GM18520 (cell line): Measurements from ENCODE around the gene ENPP1.
"Not testable (repeated sequence)": the region's sequence is repeated elsewhere in the genome, so short reads cannot be mapped to it uniquely, and the experiment has no call there.

ENCODE experiments used
- ATAC-seq: cut with Tn5 transposase; IDR thresholded peaks from one replicate; pipeline ENCODE4 v1.9.1; 2021; ENCODE audit not compliant: unreplicated experiment

The ENPP1 gene

GRCh38 chr6:131868836-131869235 is 61.0 kb downstream of the ENPP1 start:
- no peak for ATAC-seq

DNA sequence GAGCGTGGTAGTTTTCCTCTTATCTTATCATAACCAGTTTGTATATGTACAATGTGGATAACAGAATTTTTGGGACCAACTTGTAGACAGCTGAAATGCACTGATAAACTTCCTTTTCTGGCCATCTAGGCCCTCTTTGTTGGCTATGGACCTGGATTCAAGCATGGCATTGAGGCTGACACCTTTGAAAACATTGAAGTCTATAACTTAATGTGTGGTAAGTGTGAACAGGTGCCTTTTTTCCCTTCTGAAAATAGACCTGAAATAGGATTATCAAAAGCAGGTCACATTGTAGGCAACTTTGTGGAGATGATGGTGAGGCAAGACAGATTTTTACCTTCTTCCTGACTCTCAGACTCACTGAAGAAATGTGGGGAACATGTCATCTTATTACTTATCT is 67.8 kb downstream of the ENPP1 start:
- ATAC-seq = no peak

- no peak for ATAC-seq
These were observed 68.7 kb downstream of the ENPP1 start for GRCh38 chr6:131876545-131876944.

DNA sequence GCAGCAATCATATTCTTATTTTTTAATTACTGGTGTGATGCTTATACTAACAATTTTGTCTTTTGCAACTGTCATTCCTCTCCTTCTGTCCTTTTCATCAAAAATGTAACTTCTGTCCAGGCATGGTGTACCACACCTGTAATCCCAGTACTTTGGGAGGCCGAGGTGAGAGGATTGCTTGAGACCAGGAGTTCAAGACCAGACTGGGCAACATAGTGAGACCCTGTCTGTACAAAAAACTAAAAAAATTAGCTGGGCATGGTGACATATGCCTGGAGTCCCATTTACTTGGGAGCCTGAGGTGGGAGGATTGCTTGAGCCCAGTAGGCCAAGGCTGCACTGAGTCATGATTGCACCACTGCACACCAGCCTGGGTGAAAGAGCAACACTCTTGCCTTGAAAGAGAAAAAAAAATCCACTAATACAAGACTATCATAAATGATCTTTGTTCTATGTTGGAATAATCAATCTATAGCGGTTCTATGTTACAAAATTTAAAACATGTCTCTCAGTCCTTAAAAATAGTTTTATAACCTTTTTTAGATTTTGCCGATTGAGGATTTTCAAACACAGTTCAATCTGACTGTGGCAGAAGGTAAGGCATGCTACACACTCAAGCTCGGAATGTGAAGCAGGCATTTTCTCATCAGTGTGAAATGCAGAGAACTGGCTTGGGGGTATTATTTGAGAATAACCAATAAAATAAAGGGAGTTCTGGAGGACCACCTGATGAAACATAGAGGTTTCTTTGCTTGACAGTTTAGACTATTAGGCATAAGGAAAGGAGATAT is 70.4 kb downstream of the ENPP1 start:
- ATAC-seq = no peak

DNA sequence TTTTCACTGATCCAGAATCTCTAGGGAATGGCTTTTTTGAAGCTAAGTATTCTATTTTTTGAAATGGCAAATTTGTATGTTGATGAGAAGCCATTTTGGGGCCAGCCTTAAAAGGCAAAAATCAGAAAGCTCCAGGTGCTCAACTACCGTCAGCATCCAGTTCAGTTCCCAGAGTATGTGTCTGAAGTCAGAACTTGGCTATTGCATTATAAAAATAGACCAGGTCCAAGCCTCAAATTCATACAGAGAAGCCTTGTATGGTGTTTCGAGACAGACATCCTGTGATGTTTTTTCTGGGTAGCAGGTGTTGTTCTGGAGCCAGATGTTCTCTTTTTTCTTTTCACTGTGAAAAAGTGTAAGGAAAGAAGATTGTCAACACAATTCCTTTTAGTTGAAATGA is 75.2 kb downstream of the ENPP1 start:
- no peak for ATAC-seq

- ATAC-seq = no peak
These were observed 77.4 kb downstream of the ENPP1 start for GRCh38 chr6:131885237-131885636.

- no peak for ATAC-seq
These were observed 78.7 kb downstream of the ENPP1 start for GRCh38 chr6:131886517-131886916.

DNA sequence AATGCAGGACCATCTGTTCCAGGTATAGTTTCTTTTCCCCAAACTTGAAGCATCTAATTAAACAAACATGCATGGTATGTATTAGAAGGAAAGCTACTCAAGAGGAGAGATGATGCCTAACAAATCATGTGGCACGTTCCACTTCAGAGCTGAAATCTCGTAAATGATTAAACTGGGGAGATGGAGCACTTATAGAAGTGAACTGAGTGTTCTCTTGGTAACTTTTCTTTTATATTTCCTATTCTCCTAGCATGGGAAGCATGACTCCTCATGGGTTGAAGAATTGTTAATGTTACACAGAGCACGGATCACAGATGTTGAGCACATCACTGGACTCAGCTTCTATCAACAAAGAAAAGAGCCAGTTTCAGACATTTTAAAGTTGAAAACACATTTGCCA is 82.3 kb downstream of the ENPP1 start:
- ATAC-seq = no peak

DNA sequence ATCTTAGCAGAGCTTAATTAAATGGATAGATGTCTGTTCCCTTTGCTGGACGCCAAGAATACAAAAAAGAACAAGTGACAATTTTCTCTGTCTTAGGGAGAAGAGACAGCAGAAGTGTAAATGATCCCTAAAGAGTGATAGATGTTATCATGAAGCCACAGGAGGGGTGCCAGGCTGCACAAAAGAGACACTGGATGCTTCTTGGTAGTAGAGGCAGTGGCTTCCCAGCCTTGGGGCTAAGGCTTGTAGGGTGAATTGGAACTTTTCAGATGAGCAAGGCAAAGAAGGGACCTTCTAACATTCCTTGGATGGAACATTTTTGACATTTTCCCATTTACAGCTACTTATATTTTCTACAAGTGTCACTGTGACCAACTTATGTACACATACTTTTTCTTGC is 85.4 kb downstream of the ENPP1 start:
- no peak for ATAC-seq

GRCh38 chr6:131894493-131895424 is 86.9 kb downstream of the ENPP1 start:
- no peak for ATAC-seq

- no peak for ATAC-seq
These were observed 89.2 kb downstream of the ENPP1 start for GRCh38 chr6:131897050-131897435.

- ATAC-seq = no peak
These were observed 89.8 kb downstream of the ENPP1 start for GRCh38 chr6:131897621-131898020.

GRCh38 chr6:131898718-131899117 is 90.9 kb downstream of the ENPP1 start:
- ATAC-seq = no peak

- ATAC-seq = no peak
These were observed 92.4 kb downstream of the ENPP1 start for GRCh38 chr6:131900231-131900630.

DNA sequence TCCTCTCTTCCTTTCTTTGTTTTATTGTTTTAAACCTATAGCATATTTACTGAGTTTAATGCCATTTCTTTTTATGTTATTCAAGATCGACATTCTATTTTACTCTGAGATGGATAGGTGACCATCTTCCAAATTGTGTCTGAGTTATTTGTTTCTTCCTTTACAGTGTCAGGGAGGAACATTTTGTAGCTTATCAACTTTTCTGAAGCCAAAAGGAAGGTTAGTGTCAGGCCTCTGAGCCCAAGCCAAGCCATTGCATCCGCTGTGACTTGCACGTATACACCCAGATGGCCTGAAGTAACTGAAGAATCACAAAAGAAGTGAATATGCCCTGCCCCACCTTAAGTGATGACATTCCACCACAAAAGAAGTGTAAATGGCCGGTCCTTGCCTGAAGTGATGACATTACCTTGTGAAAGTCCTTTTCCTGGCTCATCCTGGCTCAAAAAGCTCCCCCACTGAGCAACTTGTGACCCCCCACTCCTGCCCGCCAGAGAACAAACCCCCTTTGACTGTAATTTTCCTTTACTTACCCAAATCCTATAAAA is 93.6 kb downstream of the ENPP1 start:
- ATAC-seq = not testable (repeated sequence)

GRCh38 chr6:131903734-131904133 is 95.9 kb downstream of the ENPP1 start:
- ATAC-seq = not testable (repeated sequence)

DNA sequence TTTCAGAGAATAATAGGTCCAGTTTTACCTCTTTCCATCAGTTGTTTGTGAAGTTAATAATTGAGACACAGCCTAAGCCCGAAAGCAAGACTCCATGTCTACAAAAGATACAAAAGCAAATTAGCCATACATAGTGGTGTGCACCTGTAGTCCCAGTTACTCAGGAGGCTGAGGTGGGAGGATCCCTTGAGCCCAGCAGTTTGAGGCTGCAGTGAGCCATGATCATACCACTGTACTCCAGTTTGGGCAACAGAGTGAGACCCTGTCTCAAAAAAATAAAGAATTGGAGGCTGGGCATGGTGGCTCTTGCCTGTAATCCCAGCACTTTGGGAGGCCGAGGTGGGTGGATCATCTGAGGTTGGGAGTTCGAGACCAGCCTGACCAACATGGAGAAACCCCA is 101.0 kb downstream of the ENPP1 start:
- not testable (repeated sequence) for ATAC-seq

DNA sequence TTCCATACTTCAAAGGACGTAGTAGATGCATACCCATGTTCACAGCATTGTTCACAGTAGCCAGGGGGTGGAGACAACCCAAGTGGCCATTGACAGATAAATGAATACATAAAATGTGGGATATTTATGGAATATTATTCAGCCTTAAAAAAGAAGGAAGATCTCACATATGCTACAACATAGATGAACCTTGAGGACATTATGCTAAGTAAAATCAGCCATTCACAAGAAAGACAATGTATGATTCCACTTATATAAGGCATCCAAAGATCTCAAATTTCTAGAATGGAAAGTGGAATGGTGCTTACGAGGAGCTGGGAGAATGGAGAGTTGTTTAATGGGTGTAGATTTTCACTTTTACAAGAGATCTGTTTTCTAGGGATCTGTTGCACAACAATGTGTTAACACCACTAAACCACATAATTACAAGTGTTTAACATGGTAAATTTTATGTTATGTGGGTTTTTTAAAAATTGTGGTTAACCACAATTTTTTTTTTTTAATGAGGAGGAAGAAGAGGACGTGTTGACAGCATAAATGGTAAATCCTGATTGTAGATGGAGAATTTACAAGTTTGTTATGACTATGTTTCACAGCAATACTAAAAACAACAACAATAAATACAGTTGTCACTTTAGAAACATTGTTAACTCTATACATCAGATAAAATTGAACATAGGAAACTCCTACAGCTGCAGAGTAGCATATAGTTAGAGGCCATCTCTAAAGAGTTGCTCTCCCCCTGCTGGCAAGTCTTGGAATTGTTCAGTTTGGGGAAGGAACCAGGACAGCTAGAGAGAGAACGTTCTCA is 101.8 kb downstream of the ENPP1 start:
- ATAC-seq = peak; percentile 94

DNA sequence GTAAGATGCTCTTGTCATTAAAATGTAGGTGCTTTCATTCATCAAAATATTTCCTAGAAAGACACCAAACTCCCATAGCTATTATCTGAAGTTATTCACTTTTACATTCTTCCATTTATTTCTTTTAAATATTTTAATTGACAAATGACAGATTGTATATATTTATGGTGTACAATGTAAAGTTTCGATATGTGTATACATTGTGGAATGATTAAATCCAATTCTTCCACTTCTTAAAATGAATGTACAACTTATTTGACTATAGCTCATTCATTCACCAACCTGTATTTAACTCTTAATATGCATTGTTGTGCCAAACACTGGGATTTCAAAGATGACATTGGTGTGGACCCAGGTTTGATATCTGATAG is 102.4 kb downstream of the ENPP1 start:
- ATAC-seq = peak; percentile 14

DNA sequence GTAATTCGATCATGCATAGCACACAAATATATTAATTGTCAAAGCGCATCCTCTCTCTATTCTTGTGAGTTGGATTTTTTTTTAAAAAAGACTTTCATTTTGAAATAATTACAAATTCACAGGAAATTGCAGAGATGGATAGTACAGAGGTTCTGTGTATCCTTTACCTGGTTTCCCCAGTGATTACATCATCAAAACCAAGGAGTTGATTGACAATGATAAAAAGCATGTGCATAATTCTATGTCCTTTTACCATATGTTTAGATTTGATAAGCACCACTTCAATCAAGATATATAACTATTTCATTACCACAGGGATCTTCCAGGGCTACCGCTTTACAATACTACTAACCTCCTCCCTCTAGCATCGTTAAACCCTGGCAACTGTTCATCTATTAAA is 103.1 kb downstream of the ENPP1 start:
- no peak for ATAC-seq

DNA sequence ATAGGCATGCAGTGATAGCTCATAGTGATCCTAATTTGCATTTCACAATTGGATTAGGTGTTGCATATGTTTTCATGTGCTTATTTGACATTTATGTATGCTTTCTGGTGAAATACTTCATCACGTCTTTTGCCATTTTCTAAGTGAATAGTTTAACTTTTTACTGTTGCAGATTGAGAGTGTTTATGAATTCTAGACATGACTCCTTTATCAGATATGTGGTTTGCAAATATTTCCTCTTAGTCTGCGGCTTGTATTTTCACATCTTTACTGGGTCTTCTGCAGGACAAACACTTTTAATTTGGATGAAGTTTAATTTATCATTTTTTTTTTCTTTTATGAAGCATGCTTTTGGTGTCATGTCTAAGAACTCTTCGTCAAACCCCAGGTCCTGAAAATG is 104.1 kb downstream of the ENPP1 start:
- ATAC-seq = no peak
